Head of caudate nucleus (tissue), 42 donors: ENCODE measurements around the gene RNF14.
A peak's percentile ranks its signal among the peaks of the same experiment; 100 is the strongest.
"Not testable (repeated sequence)": the region's sequence is repeated elsewhere in the genome, so short reads cannot be mapped to it uniquely, and the experiment has no call there.

Experiments used
- DNase-seq, 42 donors: peaks; one replicate each; pipeline versions ENCODE4 v3.0.0 to v3.0.0-alpha.2; 2020 to 2021; ENCODE audit warnings: mixed read lengths in 7 of 42
- intact Hi-C: fragments of 100-400 bp; cut with DNase I; formaldehyde crosslinking; loops from one replicate; pipeline ENCODE4 v1.15.0; 2022

RNF14 gene

GRCh38 chr5:142032747-142033631 lies 64.1 kb downstream of the RNF14 start:
- DNase-seq = peak in 1 of 42 donors; percentile 13

GRCh38 chr5:142033632-142034567 lies 65.0 kb downstream of the RNF14 start:
- DNase-seq = peak in 1 of 42 donors; percentile 18
- intact Hi-C loops = not testable (repeated sequence)

More at GRCh38 chr5:142032747-142033631, 64.1 kb downstream of the RNF14 start:
- intact Hi-C loops = no loop called here

GRCh38 chr5:142034994-142035393 lies 66.1 kb downstream of the RNF14 start:
- DNase-seq = peak in 1 of 42 donors; percentile 16
- intact Hi-C loops = no loop called here

GRCh38 chr5:142036918-142037317 lies 68.0 kb downstream of the RNF14 start:
- intact Hi-C loops = no loop called here
- DNase-seq = peak in 1 of 42 donors; percentile 34

- DNase-seq, intact Hi-C loops: not testable (repeated sequence)
Measured at GRCh38 chr5:142037599-142037998, 68.7 kb downstream of the RNF14 start.

- DNase-seq = no peak
- intact Hi-C loops = no loop called here
Measured at GRCh38 chr5:142038735-142039134, 69.8 kb downstream of the RNF14 start.
